Spleen (tissue), 11 donors: Measurements from ENCODE around the gene LNPEP. TPM values are rescaled to one million over a fixed set of nuclear protein-coding genes. Genes with fewer than 3 reads are reported as not detected.

Source experiments
- DNase-seq: peaks from one replicate; pipeline ENCODE4 v3.0.0-alpha.2; 2020
- H3K27ac ChIP-seq, 8 donors: fragments of 200-600 bp; sonication (generic) in 7 of 8; 1 replicate in 4 of 8; 2 replicates in 4 of 8; pipeline versions ENCODE4 v1.5.0 to v1.8.0; 2016 to 2021; ENCODE audit warnings: inconsistent platforms in 4 of 8, mild to moderate bottlenecking in 4 of 8, moderate library complexity in 1 of 8
- H3K27me3 ChIP-seq, 7 donors: fragments of 200-600 bp; sonication (generic) in 6 of 7; replicated peaks in 1 of 7; 1 replicate in 4 of 7; 2 replicates in 3 of 7; pipeline versions ENCODE4 v1.5.0 to v1.8.0; 2016 to 2021; ENCODE audit warnings: inconsistent platforms in 3 of 7, mild to moderate bottlenecking in 1 of 7
- H3K36me3 ChIP-seq, 6 donors: fragments of 200-600 bp; sonication (generic) in 5 of 6; 1 replicate in 4 of 6; 2 replicates in 2 of 6; pipeline versions ENCODE4 v1.5.0 to v1.8.0; 2016 to 2021; ENCODE audit warnings: inconsistent platforms in 2 of 6
- H3K4me1 ChIP-seq, 6 donors: fragments of 200-600 bp; sonication (generic) in 5 of 6; 1 replicate in 3 of 6; 2 replicates in 3 of 6; pipeline versions ENCODE4 v1.5.0 to v1.8.0; 2016 to 2021; ENCODE audit warnings: inconsistent platforms in 3 of 6
- H3K4me3 ChIP-seq, 8 donors: fragments of 200-600 bp; sonication (generic) in 7 of 8; 1 replicate in 4 of 8; 2 replicates in 4 of 8; pipeline versions ENCODE4 v1.5.0 to v1.8.0; 2016 to 2021; ENCODE audit warnings: inconsistent platforms in 4 of 8, mild to moderate bottlenecking in 4 of 8, moderate library complexity in 2 of 8
- H3K9me3 ChIP-seq, 8 donors: fragments of 200-600 bp; sonication (generic) in 7 of 8; 1 replicate in 4 of 8; 2 replicates in 4 of 8; pipeline versions ENCODE4 v1.5.0 to v1.8.0; 2016 to 2021; ENCODE audit warnings: inconsistent platforms in 4 of 8
- POLR2A ChIP-seq, 3 donors: fragments of 450-650 bp; IDR thresholded peaks; one replicate each; pipeline ENCODE4 v1.5.1; 2017; ENCODE audit warnings: antibody characterized with exemption in 3 of 3, mild to moderate bottlenecking in 1 of 3
- POLR2AphosphoS5 ChIP-seq, 3 donors: sonication (generic); formaldehyde crosslinking; IDR thresholded peaks; one replicate each; pipeline ENCODE4 v1.5.1; 2017; ENCODE audit warnings: antibody characterized with exemption in 3 of 3
- WGBS, 5 donors: extraction: QIAGEN DNeasy Blood & Tissue Kit in 3 of 5; methylation state at CpG; one replicate each; pipeline versions ENCODE4 v1.1.5 to v1.1.7; 2013 to 2018; 5-methylcytosine and 5-hydroxymethylcytosine counted together
- intact Hi-C: fragments of 100-400 bp; cut with DNase I; formaldehyde crosslinking; loops from one replicate; pipeline ENCODE4 v1.15.0; 2023; ENCODE audit warnings: low total_unique reads
- polyA plus RNA-seq, 3 donors: library from polyadenylated mRNA; stranded (reverse); fragments of 200-250 nt; gene quantifications; one replicate each; pipeline ENCODE4 v1.2.1, GENCODE V29; 2013
- total RNA-seq, 7 donors: library from RNA; depleted of rRNA in 3 of 7; stranded (reverse); fragments of >200 nt in 3 of 7; fragmentation: NEBNext Ultra II Directional in 4 of 7; extraction: Animal tissue kit (Norgen Biotek cat#: 25700) in 4 of 7; gene quantifications; one replicate each; pipeline versions ENCODE4 v1.1.0 to v1.2.1, GENCODE V29; 2016 to 2021
- TF ChIP-seq, protein P1 (sequence below), 11 experiments: fragments of 200-600 bp in 7 of 11; fragments of 450-650 bp in 4 of 11; sonication (generic) in 4 of 11; IDR thresholded peaks in 8 of 11; conservative IDR thresholded peaks in 3 of 11; 1 replicate in 7 of 11; 2 replicates in 4 of 11; pipeline versions ENCODE4 v1.4.0 to v1.8.0; 2016 to 2021; ENCODE audit warnings: antibody characterized with exemption in 11 of 11, inconsistent platforms in 4 of 11, mild to moderate bottlenecking in 1 of 11
- donor health status: healthy with polysubstance abuse.
- donor health status: DM: no; HTN: no; CAD: no; lungs with moderate emphysema.
- donor health status: DM: no; HTN: no; CAD: no.
- donor health status: Bipolar disorder and iron deficiency.
- donor health status: healthy.
- donor health status: DM: no; HTN: no; CAD: no.
- donor health status: DM: yes; HTN: yes; CAD: no.

Gene LNPEP
- total and polyA plus RNA-seq, 10 donors: 8.5 to 82.2 (median 65.9) TPM

DNA sequence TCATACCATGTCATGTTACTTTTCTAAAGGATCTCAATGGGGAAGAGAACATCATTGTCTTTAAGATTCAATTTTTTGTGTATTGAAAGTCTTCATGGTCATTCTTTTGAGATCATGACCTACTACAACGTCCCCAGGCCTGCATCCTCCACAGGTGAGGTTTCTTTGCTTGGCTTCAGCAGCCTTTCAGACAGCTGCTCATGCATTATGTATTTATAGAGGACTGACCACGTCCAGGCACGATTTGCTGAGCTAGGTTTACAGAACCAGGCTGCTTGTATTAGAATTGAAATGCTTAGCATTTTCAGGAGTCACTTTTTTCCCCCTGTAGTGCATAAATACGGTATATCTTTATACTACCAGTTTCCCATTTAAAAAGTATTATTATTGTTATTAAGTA is 136.1 kb downstream of the LNPEP start:
- no peaks in the 10 kb centered on the region for H3K9me3 ChIP-seq
- no peaks in the 10 kb centered on the region for H3K36me3 ChIP-seq
- intact Hi-C loops: no loop called here
- H3K4me3 ChIP-seq: no peak overlapping the region
- H3K4me1 ChIP-seq: peaks cover 0 to 11% (median 0%) of the 10 kb centered on the region in 6 donors
- WGBS, 5 donors: 78 to 84% (median 79%) methylated on average over 4 of the region's 4 CpGs
- no peak overlapping the region for H3K27ac ChIP-seq
- TF ChIP-seq POLR2A (IDR thresholded peaks at IDR 0.05) (no peak), POLR2AphosphoS5 (IDR thresholded peaks at IDR 0.05) (no peak)
- TF ChIP-seq, protein P1, sequence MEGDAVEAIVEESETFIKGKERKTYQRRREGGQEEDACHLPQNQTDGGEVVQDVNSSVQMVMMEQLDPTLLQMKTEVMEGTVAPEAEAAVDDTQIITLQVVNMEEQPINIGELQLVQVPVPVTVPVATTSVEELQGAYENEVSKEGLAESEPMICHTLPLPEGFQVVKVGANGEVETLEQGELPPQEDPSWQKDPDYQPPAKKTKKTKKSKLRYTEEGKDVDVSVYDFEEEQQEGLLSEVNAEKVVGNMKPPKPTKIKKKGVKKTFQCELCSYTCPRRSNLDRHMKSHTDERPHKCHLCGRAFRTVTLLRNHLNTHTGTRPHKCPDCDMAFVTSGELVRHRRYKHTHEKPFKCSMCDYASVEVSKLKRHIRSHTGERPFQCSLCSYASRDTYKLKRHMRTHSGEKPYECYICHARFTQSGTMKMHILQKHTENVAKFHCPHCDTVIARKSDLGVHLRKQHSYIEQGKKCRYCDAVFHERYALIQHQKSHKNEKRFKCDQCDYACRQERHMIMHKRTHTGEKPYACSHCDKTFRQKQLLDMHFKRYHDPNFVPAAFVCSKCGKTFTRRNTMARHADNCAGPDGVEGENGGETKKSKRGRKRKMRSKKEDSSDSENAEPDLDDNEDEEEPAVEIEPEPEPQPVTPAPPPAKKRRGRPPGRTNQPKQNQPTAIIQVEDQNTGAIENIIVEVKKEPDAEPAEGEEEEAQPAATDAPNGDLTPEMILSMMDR (IDR thresholded peaks at IDR 0.05 in 8 of 11, conservative IDR thresholded peaks at IDR 0.05 in 3 of 11): no peak
- no peak for DNase-seq
- H3K27me3 ChIP-seq: no peaks in the 10 kb centered on the region

DNA sequence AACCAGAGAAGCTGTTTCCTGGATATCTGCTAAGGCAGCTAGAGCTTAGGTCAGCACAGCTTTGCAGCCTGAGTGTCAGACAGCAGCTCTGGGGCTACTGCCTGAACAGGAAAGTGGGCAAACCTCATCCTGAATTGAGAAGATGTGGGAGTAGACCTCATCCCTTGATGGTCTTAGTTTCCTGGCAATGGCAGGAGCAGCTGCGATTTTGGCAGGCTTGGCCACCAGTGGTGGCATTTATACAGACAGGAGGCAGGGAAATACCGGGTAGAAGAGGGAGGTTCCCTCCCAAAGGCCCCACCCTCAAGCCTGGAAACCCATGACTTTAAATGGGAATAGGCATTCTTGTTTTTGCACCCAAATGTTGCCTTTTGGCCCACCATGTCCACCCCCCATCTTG is 136.8 kb downstream of the LNPEP start:
- Histone ChIP-seq H3K36me3 (no peaks in the 10 kb centered on the region), H3K9me3 (no peaks in the 10 kb centered on the region), H3K27ac (no peak overlapping the region), H3K4me1 (peaks cover 0 to 11% (median 0%) of the 10 kb centered on the region in 6 donors), H3K4me3 (no peak overlapping the region), H3K27me3 (no peaks in the 10 kb centered on the region)
- 75 to 85% (median 84%) methylated on average over 2 of the region's 2 CpGs for WGBS, 5 donors
- TF ChIP-seq POLR2A (IDR thresholded peaks at IDR 0.05) (no peak), POLR2AphosphoS5 (IDR thresholded peaks at IDR 0.05) (no peak)
- TF ChIP-seq, protein P1 (IDR thresholded peaks at IDR 0.05 in 8 of 11, conservative IDR thresholded peaks at IDR 0.05 in 3 of 11): no peak
- intact Hi-C loops: no loop called here
- no peak for DNase-seq

DNA sequence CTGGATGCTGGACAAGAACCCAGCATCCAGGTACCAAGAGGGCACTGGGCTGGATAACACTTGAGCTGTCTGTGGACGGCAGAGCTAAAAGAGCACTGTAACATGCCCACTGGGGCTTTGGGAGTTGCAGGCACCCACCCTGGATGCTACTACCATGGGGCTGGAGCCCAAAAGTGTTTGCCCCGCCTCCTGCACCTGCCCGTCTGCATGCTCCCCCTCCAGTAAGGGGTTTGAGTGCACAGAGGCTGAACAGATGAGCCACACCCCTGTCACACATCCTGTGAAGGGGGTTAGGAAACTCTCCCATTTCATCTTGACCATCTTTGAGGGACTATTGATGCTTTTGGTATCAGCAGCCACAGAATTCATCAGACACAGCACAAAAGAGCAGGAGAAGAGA is 137.5 kb downstream of the LNPEP start:
- peak; percentile 72 for DNase-seq
- TF ChIP-seq POLR2A (IDR thresholded peaks at IDR 0.05) (no peak), POLR2AphosphoS5 (IDR thresholded peaks at IDR 0.05) (no peak)
- TF ChIP-seq, protein P1 (IDR thresholded peaks at IDR 0.05 in 8 of 11, conservative IDR thresholded peaks at IDR 0.05 in 3 of 11): no peak
- Histone ChIP-seq H3K27me3 (no peaks in the 10 kb centered on the region), H3K27ac (peak overlapping the region in 2 of 8 donors; percentile 21 to 47), H3K4me3 (peak overlapping the region in 2 of 8 donors; percentile 6 to 48), H3K4me1 (peaks cover 0 to 13% (median 0%) of the 10 kb centered on the region in 6 donors), H3K9me3 (no peaks in the 10 kb centered on the region), H3K36me3 (no peaks in the 10 kb centered on the region)
- WGBS, 5 donors: 64 to 93% (median 84%) methylated on average over 2 to 3 of the region's 3 CpGs
- intact Hi-C loops: no loop called here

GRCh38 chr5:97074859-97075489 is 139.1 kb downstream of the LNPEP start:
- no peaks in the 10 kb centered on the region for H3K27me3 ChIP-seq
- H3K9me3 ChIP-seq: no peaks in the 10 kb centered on the region
- DNase-seq: no peak
- H3K4me1 ChIP-seq: peaks cover 0 to 29% (median 0%) of the 10 kb centered on the region in 6 donors
- H3K36me3 ChIP-seq: no peaks in the 10 kb centered on the region
- WGBS, 5 donors: 42 to 54% (median 52%) methylated on average over 4 of the region's 4 CpGs
- peak overlapping the region in 1 of 8 donors; percentile 48 for H3K4me3 ChIP-seq
- intact Hi-C loops: no loop called here
- H3K27ac ChIP-seq: peak overlapping the region in 4 of 8 donors; percentile 26 to 50 (median 26)
- TF ChIP-seq POLR2AphosphoS5 (IDR thresholded peaks at IDR 0.05): no peak
- TF ChIP-seq POLR2A (IDR thresholded peaks at IDR 0.05): no peak
- TF ChIP-seq, protein P1 (IDR thresholded peaks at IDR 0.05 in 8 of 11, conservative IDR thresholded peaks at IDR 0.05 in 3 of 11): no peak
